DMS79 (cell line): Measurements from ENCODE around the gene CDYL2.
"Not testable (repeated sequence)": the region's sequence is repeated elsewhere in the genome, so short reads cannot be mapped to it uniquely, and the experiment has no call there.

Experiments used
- DNase-seq: peaks from one replicate; lab custom pipeline; 2025; lab: John Stamatoyannopoulos, UW

CDYL2 gene, protein sequence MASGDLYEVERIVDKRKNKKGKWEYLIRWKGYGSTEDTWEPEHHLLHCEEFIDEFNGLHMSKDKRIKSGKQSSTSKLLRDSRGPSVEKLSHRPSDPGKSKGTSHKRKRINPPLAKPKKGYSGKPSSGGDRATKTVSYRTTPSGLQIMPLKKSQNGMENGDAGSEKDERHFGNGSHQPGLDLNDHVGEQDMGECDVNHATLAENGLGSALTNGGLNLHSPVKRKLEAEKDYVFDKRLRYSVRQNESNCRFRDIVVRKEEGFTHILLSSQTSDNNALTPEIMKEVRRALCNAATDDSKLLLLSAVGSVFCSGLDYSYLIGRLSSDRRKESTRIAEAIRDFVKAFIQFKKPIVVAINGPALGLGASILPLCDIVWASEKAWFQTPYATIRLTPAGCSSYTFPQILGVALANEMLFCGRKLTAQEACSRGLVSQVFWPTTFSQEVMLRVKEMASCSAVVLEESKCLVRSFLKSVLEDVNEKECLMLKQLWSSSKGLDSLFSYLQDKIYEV

DNA sequence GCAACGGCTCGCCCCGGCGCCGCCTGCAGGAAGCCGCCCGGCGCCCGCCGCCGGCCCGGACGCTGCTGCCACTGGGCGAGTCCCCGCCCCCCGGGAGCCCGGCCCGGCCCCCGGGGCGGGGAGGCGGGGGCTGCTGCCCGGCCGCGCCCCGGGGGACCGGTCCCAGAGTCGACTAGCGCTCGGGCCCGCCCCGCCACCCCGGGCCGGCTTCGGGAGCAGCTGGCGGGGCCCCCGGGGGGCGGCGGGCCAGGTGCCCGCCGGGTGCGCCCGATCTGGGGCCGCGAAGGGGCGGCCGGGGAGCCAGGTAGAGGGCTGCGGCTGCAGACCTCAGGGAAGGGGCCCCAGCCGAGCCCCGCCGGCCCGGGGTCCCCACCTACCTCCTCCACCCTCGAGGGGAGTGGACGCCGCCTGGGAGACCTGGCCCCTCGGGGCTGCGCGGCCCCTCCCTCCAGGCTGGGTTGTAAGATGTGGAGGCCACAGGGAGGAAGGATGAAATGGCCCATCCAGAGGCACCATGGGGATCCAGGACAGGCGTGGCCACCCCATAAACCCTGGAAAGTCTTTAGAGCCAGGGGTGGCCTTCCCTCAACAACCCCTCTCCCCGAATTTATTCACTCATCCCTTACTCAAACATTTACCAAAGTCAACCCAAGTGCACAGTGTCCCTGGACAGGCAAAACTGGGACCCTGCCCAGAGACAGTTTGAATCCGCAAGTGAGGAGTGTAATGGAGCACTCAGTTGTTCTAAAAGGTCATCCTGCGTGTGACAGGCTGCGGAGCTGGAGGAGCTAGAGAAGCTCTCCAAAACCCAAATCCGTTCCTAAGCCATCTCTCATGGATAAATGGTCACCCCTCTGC is at the start of gene CDYL2:
Gene CDYL2 (minus strand): TSS at position 73 of the 858 bp plus-strand sequence. CDS start 425 bp downstream, outside the sequence.
- DNase-seq: no peak

DNA sequence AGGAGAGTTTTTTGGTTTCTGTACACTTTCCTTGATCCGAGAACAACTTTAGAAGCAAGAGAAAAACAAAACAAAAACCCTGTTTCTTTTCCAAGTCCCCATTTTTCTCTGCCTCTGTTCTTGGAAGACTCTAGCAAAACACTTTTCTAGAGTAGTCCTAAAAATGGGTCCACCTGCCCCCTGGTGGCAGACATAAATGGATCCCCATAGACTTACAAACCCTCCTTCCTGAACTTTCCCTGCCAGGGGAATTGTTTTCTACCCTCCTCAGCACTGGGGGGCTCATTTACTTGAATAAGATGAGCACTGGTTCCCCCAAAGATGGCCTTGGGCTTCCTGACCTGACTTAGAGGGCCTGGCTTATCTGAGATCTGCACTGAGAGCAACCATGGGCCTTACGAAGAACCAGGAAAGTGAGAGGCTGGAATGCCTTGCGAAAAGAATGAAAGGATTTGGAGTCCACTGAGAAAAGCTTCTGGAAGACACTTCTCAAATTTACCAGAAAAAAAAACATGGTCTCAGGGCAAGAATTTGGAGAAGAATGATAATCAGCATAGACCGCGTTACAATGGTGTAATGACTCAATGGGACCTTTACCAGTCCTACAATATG is 48.0 kb upstream of the CDYL2 start:
- no peak for DNase-seq

DNA sequence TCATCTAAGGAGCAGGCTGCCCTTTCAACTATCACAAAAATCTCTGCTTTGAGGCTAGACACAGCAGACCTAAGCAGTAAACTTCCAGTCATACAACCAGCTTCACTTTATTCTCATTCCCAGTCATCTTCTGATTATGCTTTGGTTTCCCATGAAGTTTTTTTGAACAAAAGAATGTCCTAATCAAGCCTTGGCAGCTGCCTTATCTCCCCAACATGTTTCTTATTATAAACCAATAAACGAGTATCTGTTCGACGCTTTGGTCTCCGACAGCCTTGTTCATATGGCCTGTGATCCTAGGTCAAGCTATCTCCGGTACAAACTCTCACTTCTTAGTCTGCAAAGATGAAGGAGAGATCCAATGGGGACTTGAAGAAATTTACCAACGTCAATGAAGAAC is 47.4 kb upstream of the CDYL2 start:
- no peak for DNase-seq

DNA sequence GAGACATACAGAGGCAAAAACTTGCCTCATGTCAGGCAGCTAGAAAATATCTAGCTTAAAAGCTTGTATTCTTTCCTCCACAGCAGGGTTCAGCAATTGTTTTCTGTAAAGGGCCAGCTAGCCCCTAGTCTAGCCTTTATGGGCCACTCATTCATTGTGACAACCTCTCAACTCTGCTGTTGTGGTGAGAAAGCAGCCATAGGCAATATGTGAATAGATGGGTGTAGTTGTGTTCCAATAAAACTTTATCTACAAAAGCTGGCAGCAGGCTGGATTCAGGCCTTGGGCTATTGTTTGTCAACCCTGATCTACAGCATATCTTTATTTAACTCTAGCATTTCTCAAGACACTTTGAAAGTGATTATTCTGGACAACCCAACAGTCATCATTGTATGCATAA is 46.4 kb upstream of the CDYL2 start:
- DNase-seq: no peak

DNA sequence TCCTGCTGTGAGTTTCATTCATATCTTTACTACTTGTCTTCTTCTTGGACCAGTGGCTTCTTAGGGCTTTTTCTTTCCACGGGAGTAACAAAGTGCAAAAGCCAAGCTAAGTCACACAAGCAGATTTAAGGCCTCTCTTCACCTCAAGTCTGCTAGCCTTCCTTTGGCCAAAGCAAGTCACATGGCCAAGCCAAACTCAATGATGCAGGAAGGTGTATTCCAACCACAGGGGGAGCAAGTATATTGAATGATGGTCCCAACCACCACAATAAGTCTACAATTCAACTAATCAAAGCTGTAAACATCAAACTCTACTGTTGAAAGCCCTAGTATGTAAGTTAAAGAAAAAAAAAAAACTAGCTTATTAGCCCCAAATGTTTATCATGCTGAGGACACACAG is 44.5 kb upstream of the CDYL2 start:
- DNase-seq: no peak

DNA sequence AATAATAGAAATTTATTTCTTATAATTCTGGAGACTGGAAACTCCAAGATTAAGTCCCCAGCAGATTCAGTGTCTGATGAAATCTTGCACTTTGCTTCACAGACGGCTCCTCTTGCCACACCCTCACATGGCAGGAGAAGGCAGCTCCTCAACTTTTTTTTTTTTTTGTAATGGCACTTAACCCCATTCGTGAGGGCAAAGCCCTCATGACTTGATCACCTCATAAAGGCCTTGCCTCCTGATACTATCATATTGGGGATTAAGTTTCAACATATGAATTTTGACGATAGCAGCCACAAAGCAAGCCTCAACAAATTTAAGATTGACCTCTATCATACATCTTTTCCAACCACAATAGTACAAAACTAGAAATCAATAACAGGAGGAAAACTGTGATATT is 42.3 kb upstream of the CDYL2 start:
- DNase-seq: no peak

DNA sequence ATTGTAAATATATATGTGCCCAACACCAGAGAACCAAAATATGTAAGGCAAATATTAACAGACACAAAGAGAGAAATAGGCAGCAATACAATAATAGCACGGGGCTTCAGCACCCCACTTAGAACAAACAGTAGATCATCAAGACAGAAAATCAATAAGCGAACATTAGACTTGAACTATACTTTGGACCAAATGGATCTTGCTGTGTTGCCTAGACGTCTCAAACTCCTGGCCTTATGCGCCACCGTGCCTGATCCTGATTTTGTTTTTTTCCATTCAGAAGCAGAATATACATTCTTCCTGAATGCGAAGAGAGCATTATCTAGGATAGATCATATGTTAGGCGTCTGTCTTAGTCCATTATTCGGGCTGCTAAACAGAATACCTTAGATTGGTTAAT is 41.9 kb upstream of the CDYL2 start:
- no peak for DNase-seq

DNA sequence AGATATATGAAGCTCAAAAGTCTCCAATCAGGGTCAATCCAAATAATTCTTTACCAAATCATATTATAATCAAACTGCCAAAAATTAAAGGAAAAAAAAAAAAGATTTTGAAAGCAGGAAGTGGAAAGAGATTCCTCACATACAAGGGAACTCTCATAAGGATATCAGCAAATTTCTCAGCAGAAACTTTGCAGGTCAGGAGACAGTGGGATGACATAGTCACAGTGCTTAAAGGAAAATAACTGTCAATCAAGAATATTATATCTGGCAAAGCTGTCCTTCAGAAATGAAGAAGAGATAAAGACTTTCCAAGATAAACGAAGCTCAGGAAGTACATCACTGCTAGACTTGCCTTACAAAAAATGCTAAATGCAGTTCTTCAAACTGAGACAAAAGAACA is 40.0 kb upstream of the CDYL2 start:
- DNase-seq: no peak

DNA sequence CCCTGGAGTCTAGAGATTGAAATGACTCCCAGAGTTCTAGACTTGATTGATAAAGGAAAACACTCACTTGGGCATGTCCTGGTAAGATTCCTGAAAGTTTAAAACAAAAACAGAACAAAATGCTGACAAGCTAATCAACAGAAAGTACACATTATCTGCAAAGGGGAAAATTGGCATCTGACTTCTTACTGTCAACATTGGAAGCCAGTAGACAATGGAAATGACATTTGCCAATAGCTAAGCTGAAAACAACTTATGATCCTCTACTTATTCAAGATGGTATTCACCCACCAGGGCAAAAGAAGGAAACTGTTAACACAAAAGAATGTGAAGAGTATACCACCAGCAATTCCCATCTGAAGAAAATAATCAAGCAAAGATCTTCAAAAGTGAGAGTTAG is 36.8 kb upstream of the CDYL2 start:
- DNase-seq: no peak

DNA sequence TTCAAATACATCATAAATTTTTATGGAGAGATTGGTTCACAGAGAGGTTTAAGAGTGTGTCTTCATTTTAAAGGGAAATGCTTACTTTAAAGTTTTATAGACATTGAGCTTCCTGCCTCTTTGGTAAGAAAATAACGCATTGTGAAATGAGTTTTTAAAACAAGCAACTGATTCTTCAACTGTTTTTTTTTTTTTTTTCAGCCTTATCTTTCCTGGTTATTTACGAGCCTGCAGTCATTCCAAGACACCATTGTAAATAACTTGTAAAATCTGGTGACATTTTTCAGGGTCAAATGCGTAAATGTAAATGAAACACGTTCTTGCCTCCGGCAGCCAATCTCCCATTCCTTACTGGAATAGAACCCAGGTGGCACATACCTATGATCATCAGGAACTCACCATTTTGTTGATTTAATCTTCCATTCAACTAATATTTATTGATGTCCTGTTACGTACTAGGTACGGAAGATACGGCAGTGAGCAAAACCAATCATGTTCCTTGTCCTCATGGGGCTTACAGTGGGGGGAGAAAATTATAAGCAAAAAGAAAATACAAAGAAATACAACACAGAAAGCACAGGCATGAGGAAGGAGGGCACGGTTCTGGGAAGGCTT is 33.2 kb upstream of the CDYL2 start:
- no peak for DNase-seq

DNA sequence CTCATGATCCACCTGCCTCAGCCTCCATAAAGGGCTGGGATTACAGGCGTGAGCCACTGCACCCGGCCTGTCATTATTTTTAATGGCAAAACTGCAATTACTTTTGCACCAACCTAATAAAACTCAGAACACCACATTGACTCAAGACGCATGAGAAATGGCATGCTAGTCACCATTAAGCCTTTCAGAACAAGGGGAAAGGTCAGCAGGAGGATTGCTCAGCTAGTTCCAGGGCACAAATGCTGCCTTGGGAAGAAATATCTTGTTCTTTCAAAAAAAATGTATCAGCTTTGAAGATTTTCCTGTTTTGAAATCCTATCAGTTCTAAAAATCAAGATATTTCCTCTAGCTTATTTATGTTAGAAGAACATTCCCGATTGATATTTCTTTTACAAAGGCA is 32.4 kb upstream of the CDYL2 start:
- DNase-seq: no peak

DNA sequence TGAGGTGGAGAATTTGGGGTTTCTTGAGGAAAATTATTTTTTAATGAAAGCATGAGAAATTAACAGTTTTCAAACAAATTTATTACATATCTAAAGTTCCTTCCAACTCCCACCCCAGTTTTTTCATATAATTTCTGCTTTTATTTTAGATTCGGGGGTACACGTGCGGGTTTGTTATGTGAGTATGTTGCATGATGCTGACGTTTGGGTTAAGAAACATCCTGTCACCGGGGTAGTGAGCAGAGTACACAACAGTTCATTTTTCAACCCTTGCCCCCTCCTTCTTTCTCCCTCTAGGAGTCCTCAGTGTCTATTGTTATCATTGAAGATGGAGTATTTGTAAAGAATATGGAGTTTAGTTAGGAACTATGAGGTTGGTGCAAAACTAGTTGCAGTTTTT is 31.8 kb upstream of the CDYL2 start:
- no peak for DNase-seq

DNA sequence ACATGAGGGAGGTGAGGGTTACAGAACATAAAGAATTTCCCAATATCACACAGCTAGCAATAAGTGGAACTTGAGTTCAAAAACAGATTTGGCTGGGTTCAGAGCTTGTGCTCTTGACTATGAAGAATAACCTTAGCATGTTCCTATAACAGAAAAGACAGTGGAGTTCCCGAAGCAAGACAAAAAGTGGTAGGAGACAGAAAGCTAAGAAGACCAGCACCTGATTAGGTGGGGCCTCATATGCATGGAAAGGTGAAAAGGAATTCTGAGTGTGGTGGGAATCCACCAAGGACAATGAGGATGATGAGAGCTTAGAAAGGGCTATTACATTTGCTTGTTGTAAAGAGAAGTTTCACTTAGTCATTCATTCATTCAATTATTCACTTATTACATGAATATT is 26.6 kb upstream of the CDYL2 start:
- no peak for DNase-seq

DNA sequence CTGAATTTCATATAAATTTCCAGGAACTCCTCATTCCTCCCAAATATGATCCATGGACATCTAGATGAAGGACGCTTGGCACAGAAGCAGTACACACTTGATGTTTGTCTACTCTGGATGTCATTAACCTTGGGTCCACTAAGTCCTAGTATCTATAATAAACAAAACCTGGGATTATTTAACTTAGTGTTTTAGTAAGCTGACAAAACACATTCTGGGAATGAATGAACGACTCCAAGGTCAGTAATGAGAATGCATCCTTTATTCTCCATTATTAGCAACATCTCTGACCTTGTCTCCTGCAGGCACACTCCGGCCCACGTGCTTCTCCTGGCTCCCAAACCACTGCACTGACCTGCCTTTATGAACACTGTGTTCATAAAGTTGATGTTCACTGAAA is 24.1 kb upstream of the CDYL2 start:
- no peak for DNase-seq

DNA sequence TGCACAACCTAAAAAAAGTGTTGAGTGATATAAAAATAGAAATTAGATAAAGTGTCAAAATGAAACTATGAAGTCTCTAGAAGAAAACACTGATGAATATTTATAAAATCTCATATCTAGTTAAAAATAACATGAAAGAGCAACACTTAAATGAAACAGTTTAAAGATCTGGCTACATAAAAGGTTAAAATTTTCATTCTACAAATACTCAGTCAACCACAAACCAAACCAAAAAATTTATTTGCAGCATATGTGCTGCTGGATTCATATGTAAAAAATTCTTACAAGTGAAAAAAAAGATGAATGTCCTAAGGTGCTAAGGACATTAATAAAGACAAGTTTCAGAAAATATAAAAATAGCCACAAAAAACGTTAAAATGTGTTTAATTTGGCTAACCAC is 22.6 kb upstream of the CDYL2 start:
- DNase-seq: no peak

DNA sequence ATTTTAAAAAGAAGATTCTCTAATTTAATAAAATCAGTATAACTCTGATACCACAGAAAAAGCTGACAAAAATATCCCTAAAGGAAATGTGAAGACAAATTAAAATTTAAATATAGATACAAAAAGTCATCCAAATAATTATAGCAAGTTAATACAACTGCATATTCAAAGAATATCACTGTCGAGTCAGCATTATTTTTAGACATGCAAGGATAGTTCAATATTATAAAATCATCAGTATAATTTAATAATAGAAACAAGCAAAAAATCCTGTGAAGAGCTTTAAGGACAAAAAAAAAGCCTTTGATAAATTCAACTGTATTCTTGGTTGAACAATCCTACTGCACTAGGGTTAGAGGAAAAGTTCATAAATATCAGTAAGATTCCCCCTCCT is 21.0 kb upstream of the CDYL2 start:
- no peak for DNase-seq

DNA sequence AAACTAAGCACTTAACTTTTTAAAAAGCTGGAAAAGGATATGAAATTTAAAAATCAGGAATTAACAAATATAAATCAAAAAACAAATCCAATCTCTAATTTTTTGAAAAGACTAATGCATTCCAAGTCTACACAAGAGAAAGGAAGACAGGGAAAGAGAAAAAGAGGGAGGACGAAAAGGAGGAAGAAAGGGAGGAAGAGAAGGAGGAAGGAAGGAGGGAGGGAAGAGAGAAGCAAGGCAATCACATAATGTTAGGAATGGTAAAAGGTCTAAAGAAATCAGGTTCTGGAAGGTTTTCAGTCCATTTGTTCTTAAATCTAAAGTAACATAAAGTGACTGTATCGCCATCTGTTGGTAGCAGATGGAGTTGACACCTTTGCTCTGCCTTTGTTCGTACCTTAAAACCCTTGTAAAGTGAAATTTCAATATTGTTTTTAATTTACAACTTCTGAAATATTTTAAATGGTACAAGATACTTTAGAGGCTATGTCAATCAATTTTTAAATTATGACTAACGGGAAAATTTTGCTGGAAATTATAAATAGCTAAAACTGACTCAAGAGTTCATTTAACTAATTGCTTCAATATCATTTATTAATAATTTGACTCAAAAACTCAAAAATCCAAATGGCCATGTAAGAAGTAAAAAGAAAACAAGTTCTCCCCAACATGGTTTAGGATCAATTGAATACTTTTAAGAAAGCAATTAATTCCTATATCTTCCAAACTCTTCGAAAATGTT is 20.4 kb upstream of the CDYL2 start:
- no peak for DNase-seq

DNA sequence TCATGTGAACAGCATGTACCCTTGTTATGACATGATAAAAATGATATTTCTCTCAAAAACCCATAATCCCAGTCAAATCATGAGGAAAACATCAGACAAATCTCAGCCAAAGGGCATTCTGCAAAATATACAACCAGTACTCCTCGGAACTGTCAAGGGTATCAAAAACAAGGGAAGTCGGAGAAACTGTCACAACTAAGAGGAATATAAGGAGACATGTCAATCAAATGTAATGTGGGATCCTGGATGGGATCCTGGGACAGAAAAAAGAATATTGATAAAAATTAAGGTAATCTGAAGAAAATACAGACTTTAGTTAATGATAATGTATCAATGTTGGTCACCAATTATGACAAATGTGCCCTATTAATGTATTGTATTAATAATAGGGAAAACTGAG is 15.6 kb upstream of the CDYL2 start:
- no peak for DNase-seq

DNA sequence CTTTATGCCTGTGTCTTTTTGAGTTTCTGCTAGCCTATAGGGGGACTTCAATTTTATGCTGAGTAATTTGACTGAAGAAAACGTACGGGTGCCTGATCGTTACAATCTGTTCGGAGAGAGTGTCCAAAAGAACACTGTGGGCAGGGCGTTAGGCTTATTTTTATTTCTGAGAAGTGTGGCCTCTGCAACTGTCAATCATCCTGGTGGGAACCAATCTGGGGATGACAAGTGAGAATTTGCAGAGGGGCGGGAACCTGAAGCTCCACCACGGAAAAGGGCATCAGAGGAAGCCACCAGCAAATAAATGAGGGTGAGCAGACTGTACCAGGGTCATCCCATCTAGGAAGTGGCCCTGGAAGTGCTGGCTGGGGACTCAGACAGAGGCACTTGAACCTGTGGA is 12.0 kb upstream of the CDYL2 start:
- no peak for DNase-seq

DNA sequence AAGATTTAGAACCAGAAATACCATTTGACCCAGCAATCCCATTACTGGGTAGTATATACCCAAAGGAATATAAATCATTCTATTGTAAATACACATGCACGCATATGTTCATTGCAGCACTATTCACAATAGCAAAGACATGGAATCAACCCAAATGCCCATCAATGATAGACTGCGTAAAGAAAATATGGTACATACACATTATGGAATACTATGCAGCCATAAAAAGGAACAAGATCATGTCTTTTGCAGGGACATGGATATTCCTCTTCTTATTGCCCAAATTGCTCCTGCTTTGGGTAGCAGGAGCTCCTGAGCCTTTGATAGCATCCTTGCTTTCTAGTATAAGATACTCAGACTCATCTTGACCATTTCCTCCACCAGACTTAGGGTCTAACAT is 10.9 kb upstream of the CDYL2 start:
- DNase-seq: not testable (repeated sequence)

DNA sequence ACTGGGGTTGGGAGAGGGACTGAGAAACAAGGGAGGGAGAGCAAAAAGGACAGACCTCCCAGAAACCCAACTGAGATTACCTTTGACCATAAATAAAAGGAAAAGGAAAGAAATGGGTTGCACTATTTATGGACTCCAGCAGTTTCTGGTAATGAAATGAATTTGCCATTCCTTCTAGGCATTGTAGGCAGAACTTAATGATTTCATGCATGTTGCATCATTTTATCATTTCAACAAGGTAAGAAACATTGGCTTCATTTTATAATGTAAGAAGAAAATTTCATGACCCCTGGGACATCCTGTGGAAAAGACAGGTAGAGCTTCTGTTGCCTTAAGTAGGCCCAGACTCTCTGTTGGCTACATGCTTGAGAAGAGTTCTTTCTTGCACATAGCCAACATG is 8.2 kb upstream of the CDYL2 start:
- no peak for DNase-seq

DNA sequence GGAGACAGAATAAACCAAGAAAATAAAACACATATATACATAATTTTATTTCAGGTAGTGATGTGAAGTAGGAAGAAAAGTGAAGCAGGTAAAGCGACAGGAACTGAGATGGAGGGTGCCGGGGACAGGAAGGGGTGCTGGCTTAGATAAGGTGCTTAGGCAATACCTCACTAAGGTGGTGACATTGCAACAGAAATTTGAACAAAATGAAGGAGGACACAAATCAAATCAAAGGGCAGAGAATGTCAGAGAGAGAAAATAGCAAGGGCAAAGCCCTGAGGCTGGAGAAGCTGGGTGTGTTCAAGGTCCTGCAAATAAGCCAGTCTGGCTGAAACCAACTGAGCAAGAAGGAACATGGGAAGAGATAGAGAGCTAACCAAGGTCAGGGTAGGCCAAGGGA is 5.0 kb upstream of the CDYL2 start:
- DNase-seq: no peak
